Left renal cortex interstitium (tissue), 4 donors: Measurements from ENCODE around the gene ADCY2. TPM values are rescaled to one million over a fixed set of nuclear protein-coding genes. Genes with fewer than 3 reads are reported as not detected.

Source experiments
- DNase-seq, 4 donors: peaks; one replicate each; pipeline ENCODE4 v3.0.0-alpha.2; 2013; ENCODE audit warnings: low read depth in 4 of 4, low spot score in 2 of 4, missing footprints in 1 of 4
- polyA plus RNA-seq, 4 donors: library from polyadenylated mRNA; unstranded; fragments of 120-200 nt; gene quantifications; one replicate each; pipeline ENCODE4 v1.2.1, GENCODE V29; 2013; ENCODE audit not compliant: insufficient read length in 4 of 4

ADCY2 gene
- polyA plus RNA-seq, 4 donors: 4.1 to 6.4 (median 5.1) TPM

- DNase-seq: no peak
Measured at GRCh38 chr5:7578071-7578470, 182.1 kb downstream of the ADCY2 start.

DNA sequence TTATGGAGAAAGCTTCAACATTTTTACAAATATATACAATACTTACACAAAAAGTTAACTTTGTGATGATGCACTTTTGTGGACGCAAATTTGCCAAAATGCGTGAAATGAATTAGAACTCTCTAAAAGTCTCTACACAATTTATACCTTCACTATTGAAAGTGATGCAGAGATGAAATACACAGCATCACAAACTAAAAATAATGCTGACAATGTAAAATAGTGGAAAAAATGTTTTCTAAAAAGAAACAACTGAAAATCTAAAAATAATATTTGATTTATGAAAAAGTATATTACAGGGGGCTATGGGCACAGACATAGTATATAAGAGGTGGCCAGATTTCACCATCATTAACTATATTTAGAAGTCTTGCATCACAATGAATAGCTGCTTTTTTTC is 188.8 kb downstream of the ADCY2 start:
- DNase-seq: no peak

DNA sequence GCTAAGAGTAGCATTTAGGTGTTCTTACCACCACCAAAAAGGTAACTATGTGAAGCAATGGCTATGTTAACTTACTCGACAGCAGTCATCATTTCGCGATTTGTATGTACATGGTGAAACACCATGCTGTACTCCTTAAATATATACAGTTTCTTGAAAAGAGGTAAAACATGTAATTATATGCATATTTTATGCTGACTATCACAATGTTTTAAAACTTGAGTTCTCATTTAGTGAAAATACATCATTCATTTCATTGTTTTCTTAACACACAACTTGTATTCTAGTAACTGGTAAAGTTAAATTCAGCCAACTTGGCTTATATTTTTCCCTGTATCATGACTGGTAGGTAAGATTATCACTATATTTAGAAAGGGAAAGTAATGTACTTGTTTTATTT is 189.9 kb downstream of the ADCY2 start:
- DNase-seq: no peak

- DNase-seq: no peak
Measured at GRCh38 chr5:7586480-7586879, 190.5 kb downstream of the ADCY2 start.

- DNase-seq: no peak
Measured at GRCh38 chr5:7589800-7590199, 193.9 kb downstream of the ADCY2 start.

GRCh38 chr5:7592910-7593309 is 197.0 kb downstream of the ADCY2 start:
- peak in 1 of 4 donors; percentile 2 for DNase-seq

DNA sequence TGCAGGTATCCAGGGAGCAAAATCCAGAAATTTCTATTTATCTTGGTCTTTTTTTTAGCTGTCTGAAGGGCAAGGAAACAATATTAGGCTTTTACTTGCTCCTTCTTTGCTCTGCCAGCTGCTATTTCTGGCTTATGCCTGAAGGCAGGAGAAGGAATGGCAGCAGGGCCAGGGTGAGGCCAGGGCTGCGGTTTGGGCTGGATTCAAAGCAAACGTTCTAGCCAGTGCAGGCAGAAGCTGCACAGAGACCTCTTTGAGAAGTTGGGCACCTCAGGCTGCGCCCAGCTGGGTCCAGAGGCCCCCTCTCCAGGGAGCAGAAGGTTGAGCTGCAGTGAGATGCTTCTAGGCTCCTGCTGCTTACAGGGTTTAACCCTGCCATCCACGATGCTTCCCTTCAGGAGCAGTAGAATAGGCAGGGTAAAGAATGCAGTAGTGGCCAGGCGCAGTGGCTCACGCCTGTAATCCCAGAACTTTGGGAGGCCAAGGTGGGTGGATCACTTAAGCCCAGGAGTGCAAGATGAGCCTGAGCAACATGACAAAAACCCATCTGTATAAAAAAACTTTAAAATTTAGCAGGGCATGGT is 201.2 kb downstream of the ADCY2 start:
- DNase-seq: no peak

DNA sequence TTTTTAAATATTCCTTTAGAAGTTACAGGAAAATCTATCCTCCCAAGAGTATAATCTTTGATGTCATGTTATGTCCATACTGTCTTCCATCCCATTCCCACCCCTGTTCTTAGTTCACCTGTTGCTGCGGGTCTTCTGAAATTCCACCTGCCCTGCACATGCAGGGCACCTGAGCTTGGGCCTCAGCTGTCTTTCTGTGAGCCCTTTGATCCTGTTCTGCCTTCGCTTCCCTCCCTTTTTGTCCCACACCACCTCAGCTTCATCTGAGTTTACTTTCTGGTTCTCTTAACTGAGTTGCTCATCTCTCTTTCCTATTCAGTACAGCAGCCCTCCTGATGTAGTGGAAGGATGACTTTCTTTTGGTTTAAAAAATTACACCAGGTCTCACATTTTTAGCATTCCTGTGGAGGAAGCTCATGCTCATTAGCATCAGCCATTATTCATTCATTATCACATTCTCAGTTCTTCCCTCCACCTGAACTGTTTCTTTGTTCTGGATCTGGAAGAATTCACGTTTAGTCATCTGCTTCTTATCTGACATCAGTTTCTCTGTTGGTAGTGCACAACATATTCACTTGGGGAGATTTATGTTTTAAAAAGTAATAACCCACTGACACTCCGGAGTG is 211.0 kb downstream of the ADCY2 start:
- DNase-seq: no peak

DNA sequence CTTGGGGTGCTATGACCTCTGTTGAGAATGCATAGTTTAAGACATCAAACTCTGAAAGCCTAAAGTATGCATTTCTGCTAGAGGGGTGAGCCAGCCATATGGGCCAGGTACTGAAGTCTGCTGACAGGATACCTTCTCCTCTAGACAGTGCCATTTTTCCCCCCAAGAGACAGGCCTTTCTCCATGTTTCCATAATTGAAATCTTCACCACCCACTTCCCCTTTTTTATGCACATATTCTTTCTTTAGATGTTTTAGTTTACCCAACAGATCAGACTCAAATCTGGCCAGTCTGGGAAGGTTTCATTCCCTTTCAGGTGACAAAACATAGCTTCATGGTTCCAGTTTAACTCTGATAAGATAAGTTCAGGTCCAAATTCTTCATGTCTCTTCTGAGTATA is 212.8 kb downstream of the ADCY2 start:
- DNase-seq: no peak

DNA sequence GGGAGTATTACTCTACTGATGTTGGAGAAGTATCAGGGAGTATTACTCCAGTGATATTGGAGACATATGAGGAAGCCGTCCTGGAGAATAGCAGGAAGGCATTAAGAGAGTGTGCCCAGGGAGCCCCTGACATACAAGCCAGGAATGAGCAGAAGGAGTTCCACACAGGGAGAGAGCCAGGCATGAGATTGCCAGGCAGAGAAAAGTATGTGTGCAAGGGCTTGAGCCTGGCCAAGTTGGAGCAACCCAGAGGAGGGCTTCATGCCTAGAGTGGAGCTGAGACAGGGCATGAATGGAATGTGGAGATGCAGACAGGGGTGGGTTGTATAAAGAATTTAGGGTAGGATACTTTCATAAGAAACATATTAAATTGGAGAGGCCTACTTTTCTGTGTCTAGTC is 213.8 kb downstream of the ADCY2 start:
- DNase-seq: no peak

DNA sequence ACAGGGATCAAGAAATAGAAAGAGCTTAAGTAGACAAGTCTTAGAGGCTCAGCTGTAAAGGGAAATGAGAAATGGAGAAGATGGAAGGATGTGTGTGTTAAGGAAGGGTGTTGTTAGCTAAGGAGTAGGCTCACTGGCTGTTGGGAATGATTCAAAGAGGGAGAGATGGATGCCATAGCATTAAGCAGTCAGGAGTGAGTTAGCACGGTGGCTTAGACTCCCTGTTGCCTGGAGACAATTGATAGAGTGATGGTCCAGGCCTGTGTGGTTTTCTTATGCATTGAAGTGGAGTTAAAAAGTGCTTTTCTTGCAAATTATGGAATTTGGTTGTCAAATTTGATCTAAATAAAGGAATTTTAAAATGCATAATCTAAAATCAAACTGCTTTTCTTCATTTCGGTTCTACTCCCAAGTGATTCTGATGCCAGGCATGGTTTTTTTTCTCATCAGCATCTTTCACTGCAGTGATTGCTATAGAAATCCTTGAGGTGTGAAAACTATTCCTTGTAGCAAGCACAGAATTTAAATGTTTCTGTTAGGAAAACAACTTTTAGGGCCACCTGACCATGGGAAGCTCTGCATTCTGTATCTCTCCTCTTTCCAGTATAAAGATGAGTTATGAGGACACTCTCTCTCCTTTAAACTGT is 214.7 kb downstream of the ADCY2 start:
- DNase-seq: no peak

DNA sequence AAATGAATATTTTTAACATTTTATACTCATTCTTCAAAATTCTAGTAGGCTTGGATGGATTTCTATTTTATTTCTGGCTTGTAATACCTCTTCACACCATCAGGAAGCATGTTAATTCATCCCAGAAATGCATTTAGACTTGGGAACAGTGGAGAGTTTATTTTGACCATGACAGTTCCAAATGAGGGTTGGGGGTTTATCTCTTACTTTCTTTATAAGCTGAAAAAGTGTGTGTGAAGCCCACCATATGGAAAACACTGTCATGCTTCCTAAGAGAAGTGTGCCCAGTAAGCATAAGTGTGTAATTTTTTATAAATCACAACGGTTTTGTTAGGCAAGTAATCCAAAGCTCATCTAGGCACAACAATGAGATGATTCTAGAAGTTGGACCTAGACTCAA is 215.6 kb downstream of the ADCY2 start:
- DNase-seq: no peak

DNA sequence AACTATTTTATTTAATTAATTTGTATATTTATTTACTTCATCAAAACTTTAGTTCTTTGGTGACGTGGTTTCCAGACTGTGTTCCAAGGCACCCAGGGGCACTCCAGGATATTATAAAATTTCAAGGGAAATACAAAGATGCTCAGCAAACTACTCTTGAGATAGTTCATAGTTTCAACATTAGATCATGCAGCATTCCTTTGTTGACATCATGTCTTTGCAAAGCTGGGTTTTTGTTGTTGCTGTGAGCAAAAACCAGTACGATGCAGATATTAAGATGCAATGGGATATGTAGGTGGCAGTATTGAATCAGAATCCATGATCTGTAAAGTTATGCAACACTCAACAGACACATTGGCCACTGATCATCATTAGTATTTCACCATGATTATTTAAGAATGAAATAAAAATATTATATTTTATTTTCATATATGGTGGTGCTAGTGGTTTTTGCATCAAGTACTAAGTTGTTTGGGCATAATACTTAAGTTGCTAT is 219.7 kb downstream of the ADCY2 start:
- no peak for DNase-seq

DNA sequence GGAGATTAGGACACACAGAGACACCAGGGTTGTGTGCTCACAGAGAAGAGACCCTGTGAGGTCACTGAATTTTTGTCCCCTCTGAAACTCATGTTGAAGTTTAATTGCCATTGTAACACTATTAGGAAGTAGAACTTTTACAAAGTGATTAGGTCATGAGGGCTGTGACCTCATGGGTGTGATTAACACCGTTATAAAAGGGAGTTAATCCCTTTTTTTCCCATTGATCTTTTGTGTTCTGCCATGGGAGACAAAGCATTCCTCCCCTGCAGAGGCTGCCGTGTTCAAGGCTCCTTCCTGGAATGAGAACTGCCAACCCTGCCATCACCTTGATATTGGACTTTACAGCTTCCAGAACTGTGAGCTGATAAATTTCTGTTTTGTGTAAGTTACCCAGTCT is 221.0 kb downstream of the ADCY2 start:
- DNase-seq: no peak

GRCh38 chr5:7622498-7622897 is 226.6 kb downstream of the ADCY2 start:
- no peak for DNase-seq

- no peak for DNase-seq
Measured at GRCh38 chr5:7625740-7626139, 229.8 kb downstream of the ADCY2 start.

GRCh38 chr5:7628248-7628647 is 232.3 kb downstream of the ADCY2 start:
- no peak for DNase-seq

DNA sequence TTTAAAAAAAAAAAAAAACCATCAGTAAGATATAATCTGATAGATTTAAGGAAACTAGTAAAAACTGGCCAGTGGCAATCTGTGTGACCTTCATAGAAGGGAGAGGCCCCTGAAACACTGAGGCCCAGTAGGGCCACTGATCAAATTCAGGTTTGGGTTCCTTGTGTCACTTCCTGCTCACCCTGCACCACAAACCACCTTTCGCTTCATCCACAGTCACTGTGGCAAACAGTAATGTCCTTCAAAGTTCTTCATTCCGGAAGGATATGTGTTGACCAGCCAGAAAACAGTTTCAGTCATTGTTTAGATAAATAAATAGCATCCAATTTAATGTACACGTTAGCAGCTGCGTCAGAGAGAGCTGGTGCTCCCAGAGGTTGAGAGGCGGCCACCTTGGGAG is 232.9 kb downstream of the ADCY2 start:
- no peak for DNase-seq

DNA sequence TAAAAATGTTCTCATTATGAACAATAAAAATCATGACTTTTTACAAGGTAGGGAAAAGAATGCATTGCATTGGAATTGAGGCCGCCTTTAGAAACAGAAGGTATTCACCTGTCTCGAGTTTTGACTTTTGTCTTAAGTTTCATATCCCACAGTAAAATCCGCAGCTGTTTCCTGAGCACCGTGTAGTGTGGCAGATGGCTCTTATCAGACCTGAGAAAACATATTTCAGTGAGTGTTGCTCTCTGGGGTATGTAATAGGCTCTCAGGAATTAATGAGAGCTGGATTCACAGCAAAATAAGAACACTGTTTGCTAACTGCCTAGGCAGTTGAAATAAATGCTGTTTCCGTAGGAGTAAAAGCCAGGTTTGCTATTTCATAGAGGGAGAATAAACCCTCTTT is 233.6 kb downstream of the ADCY2 start:
- no peak for DNase-seq

- no peak for DNase-seq
Measured at GRCh38 chr5:7634837-7635236, 238.9 kb downstream of the ADCY2 start.

- DNase-seq: no peak
Measured at GRCh38 chr5:7638456-7638855, 242.5 kb downstream of the ADCY2 start.

- DNase-seq: no peak
Measured at GRCh38 chr5:7642029-7642428, 246.1 kb downstream of the ADCY2 start.
